K562 (cell line): ENCODE data around the gene FAM3C.

Experiments
- CBFA2T2 ChIP-seq: fragments of 450-650 bp; conservative IDR thresholded peaks from 2 replicates; pipeline ENCODE4 v1.6.1; 2017; ENCODE audit warnings: mild to moderate bottlenecking
- FOXM1 ChIP-seq, 2 experiments: fragments of 450-650 bp in 1 of 2; sonication (generic) in 1 of 2; formaldehyde crosslinking in 1 of 2; IDR thresholded peaks; 2 replicates each; pipeline versions ENCODE4 v1.6.1 to v1.9.0; 2017 to 2022; ENCODE audit warnings: low read depth in 2 of 2, mild to moderate bottlenecking in 2 of 2, missing genetic modification reagents in 1 of 2, moderate library complexity in 1 of 2
- KLF16 ChIP-seq: IDR thresholded peaks from 2 replicates; pipeline ENCODE4 v1.6.1; 2016; ENCODE audit warnings: antibody characterized with exemption
- MYC ChIP-seq, 2 experiments: fragments of 250-450 bp in 1 of 2; sonication (Bioruptor Pico) in 1 of 2; IDR thresholded peaks; 2 replicates each; pipeline versions ENCODE4 v1.5.1 to v1.6.1; 2012 to 2021; ENCODE audit warnings: low read depth in 2 of 2, borderline replicate concordance in 1 of 2, improper control_type of control experiment in 1 of 2, low read length in 1 of 2, mild to moderate bottlenecking in 1 of 2, moderate library complexity in 1 of 2
- RAD21 ChIP-seq, 2 experiments: fragments of 250-450 bp in 1 of 2; fragments of 450-650 bp in 1 of 2; sonication (Bioruptor Pico) in 1 of 2; formaldehyde crosslinking in 1 of 2; IDR thresholded peaks in 1 of 2; conservative IDR thresholded peaks in 1 of 2; 2 replicates each; pipeline versions ENCODE4 v1.4.0 to v1.8.0; 2020 to 2022; ENCODE audit warnings: mild to moderate bottlenecking in 2 of 2, moderate library complexity in 1 of 2
- SRF ChIP-seq, 2 experiments: fragments of 250-450, 450-650 bp in 1 of 2; sonication (Bioruptor Pico) in 1 of 2; sonication (generic) in 1 of 2; formaldehyde crosslinking; IDR thresholded peaks; 2 replicates each; pipeline versions ENCODE4 v1.5.0 to v1.5.1; 2020 to 2022; ENCODE audit warnings: mild to moderate bottlenecking in 1 of 2, missing genetic modification reagents in 1 of 2
- ZNF24 ChIP-seq: fragments of 450-650 bp; IDR thresholded peaks from 2 replicates; pipeline ENCODE4 v1.6.1; 2016
- TF ChIP-seq, protein P1 (sequence below), 3 experiments: IDR thresholded peaks in 2 of 3; conservative IDR thresholded peaks in 1 of 3; 2 replicates each; pipeline ENCODE4 v1.5.1; 2011 to 2012; ENCODE audit warnings: low read length in 3 of 3, mild to moderate bottlenecking in 3 of 3, control low read depth in 2 of 3, improper control_type of control experiment in 1 of 3, inconsistent platforms in 1 of 3, low read depth in 1 of 3, mixed read lengths in 1 of 3, moderate library complexity in 1 of 3; ENCODE audit not compliant: insufficient read depth in 2 of 3
- TF ChIP-seq, protein P2 (sequence below): fragments of 450-650 bp; conservative IDR thresholded peaks from 2 replicates; pipeline ENCODE4 v1.6.1; 2016; ENCODE audit warnings: missing genetic modification characterization, low read depth, mild to moderate bottlenecking, missing compliant biosample characterization, moderate library complexity
- TF ChIP-seq, protein P3 (sequence below): sonication (generic); formaldehyde crosslinking; IDR thresholded peaks from 2 replicates; pipeline ENCODE4 v1.8.1; 2023; ENCODE audit warnings: mild to moderate bottlenecking, missing genetic modification reagents
- TF ChIP-seq, protein P4 (sequence below): fragments of 450-650 bp; IDR thresholded peaks from 2 replicates; pipeline ENCODE4 v1.6.1; 2017; ENCODE audit warnings: antibody characterized with exemption, mild to moderate bottlenecking

DNA sequence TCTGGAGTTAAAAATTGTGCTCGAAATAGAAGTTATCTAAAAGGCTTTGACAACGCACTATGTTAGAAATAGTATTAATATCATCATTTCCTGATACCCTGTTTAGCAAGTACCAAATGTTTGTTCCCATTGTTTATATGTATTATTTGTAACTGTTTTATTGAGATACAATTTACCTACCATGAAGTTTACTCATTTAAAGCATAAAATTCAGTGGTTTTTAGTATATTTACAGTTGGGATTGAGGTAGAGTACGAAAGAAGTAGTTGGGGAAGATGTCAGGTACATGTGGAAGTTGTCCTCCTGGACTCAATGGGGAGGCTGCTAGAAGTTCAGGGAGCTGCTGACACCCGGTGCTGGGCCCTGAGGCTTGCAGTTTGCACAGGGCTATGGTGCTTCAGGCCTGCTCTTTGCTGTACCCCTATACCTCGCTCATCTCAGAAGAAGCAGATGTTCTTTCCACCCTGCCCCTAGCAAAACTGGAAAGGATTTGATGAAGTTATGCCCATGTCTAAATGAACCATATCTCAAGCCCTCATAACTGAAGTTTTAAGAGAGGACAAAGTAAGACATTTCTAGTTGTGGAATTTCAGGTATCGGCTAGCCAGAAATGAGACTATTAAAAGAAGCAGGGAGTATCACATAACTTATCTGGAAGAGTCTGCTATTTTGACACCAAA, 92.5 kb downstream of the FAM3C start:
- TF ChIP-seq, protein P1, sequence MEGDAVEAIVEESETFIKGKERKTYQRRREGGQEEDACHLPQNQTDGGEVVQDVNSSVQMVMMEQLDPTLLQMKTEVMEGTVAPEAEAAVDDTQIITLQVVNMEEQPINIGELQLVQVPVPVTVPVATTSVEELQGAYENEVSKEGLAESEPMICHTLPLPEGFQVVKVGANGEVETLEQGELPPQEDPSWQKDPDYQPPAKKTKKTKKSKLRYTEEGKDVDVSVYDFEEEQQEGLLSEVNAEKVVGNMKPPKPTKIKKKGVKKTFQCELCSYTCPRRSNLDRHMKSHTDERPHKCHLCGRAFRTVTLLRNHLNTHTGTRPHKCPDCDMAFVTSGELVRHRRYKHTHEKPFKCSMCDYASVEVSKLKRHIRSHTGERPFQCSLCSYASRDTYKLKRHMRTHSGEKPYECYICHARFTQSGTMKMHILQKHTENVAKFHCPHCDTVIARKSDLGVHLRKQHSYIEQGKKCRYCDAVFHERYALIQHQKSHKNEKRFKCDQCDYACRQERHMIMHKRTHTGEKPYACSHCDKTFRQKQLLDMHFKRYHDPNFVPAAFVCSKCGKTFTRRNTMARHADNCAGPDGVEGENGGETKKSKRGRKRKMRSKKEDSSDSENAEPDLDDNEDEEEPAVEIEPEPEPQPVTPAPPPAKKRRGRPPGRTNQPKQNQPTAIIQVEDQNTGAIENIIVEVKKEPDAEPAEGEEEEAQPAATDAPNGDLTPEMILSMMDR (IDR thresholded peaks at IDR 0.05 in 2 of 3, conservative IDR thresholded peaks at IDR 0.05 in 1 of 3; ENCODE audit: insufficient read depth in 2 of 3, low read depth in 1 of 3, low read length in 3 of 3): 0 out of 6 replicates have a peak, but pooled peaks of 1 of the 3 experiments have one; percentile 16
- TF ChIP-seq KLF16 (no peak), MYC (IDR thresholded peaks at IDR 0.05; ENCODE audit: low read depth, low read length) (no peak), MYC (CRISPR knock-in tag; IDR thresholded peaks at IDR 0.05; ENCODE audit: borderline replicate concordance, low read depth) (no peak), SRF (CRISPR knock-in tag; IDR thresholded peaks at IDR 0.05) (no peak), RAD21 (CRISPR knock-in tag; conservative IDR thresholded peaks at IDR 0.05 in 1 of 2, IDR thresholded peaks at IDR 0.05 in 1 of 2) (no peak; a peak in 1 of 4 replicates), CBFA2T2 (no peak), FOXM1 (IDR thresholded peaks at IDR 0.05; ENCODE audit: low read depth) (no peak), FOXM1 (CRISPR knock-in tag; IDR thresholded peaks at IDR 0.05; ENCODE audit: low read depth) (no peak), ZNF24 (no peak)
- TF ChIP-seq, protein P2, sequence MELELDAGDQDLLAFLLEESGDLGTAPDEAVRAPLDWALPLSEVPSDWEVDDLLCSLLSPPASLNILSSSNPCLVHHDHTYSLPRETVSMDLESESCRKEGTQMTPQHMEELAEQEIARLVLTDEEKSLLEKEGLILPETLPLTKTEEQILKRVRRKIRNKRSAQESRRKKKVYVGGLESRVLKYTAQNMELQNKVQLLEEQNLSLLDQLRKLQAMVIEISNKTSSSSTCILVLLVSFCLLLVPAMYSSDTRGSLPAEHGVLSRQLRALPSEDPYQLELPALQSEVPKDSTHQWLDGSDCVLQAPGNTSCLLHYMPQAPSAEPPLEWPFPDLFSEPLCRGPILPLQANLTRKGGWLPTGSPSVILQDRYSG: no peak
- TF ChIP-seq, protein P3, sequence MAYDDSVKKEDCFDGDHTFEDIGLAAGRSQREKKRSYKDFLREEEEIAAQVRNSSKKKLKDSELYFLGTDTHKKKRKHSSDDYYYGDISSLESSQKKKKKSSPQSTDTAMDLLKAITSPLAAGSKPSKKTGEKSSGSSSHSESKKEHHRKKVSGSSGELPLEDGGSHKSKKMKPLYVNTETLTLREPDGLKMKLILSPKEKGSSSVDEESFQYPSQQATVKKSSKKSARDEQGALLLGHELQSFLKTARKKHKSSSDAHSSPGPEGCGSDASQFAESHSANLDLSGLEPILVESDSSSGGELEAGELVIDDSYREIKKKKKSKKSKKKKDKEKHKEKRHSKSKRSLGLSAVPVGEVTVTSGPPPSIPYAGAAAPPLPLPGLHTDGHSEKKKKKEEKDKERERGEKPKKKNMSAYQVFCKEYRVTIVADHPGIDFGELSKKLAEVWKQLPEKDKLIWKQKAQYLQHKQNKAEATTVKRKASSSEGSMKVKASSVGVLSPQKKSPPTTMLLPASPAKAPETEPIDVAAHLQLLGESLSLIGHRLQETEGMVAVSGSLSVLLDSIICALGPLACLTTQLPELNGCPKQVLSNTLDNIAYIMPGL: no peak
- TF ChIP-seq, protein P4, sequence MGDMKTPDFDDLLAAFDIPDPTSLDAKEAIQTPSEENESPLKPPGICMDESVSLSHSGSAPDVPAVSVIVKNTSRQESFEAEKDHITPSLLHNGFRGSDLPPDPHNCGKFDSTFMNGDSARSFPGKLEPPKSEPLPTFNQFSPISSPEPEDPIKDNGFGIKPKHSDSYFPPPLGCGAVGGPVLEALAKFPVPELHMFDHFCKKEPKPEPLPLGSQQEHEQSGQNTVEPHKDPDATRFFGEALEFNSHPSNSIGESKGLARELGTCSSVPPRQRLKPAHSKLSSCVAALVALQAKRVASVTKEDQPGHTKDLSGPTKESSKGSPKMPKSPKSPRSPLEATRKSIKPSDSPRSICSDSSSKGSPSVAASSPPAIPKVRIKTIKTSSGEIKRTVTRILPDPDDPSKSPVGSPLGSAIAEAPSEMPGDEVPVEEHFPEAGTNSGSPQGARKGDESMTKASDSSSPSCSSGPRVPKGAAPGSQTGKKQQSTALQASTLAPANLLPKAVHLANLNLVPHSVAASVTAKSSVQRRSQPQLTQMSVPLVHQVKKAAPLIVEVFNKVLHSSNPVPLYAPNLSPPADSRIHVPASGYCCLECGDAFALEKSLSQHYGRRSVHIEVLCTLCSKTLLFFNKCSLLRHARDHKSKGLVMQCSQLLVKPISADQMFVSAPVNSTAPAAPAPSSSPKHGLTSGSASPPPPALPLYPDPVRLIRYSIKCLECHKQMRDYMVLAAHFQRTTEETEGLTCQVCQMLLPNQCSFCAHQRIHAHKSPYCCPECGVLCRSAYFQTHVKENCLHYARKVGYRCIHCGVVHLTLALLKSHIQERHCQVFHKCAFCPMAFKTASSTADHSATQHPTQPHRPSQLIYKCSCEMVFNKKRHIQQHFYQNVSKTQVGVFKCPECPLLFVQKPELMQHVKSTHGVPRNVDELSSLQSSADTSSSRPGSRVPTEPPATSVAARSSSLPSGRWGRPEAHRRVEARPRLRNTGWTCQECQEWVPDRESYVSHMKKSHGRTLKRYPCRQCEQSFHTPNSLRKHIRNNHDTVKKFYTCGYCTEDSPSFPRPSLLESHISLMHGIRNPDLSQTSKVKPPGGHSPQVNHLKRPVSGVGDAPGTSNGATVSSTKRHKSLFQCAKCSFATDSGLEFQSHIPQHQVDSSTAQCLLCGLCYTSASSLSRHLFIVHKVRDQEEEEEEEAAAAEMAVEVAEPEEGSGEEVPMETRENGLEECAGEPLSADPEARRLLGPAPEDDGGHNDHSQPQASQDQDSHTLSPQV: no peak
